Stimulated activated CD4-positive, alpha-beta T cell treated with anti-CD3 and anti-CD28 coated beads, Interleukin-12 subunit alpha, Interleukin-12 subunit beta, amount 100 ng/mL, for 4 hours (primary cell): ENCODE data around the gene TMEM233.

ENCODE experiments used
- DNase-seq: peaks from one replicate; pipeline ENCODE4 v3.0.0-alpha.2; 2020

TMEM233 gene

DNA sequence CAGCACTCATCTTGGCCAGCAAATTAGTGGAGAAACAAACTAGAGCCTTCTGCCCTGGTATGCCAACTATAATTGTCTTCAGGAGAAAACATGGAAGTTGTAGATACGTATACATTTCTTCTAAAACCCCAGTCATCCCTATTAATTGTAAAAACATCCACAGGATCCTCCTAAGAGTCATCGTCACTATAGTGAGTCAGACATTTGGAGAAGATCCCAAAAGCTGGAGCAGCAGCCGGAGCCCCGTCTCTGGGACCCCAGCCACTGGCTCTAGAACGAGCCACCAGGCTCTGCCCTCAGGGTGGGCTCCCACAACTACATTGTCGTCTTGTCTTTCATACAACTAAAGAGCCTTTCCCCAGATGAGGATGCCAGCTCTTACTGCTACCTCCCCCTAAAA is 89.8 kb downstream of the TMEM233 start:
- no peak for DNase-seq

DNA sequence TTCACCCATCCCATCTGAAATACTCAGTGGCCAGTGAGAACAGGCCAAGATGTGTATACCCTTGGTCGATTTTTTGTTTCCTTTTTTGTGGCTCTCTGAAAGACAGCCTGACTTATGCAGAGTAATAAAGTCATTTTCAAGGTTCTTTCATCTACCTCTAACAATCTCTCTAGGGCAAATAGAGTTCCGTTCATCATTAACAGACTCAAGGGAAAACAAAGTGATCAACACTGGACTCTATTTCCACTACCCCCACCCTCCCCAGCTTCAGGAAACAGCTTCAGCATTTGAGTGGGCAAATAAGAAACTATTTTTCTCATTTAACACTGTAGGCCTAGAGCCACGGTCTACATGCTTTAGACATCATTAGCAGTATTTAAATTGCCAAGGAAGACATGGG is 90.2 kb downstream of the TMEM233 start:
- DNase-seq: no peak

DNA sequence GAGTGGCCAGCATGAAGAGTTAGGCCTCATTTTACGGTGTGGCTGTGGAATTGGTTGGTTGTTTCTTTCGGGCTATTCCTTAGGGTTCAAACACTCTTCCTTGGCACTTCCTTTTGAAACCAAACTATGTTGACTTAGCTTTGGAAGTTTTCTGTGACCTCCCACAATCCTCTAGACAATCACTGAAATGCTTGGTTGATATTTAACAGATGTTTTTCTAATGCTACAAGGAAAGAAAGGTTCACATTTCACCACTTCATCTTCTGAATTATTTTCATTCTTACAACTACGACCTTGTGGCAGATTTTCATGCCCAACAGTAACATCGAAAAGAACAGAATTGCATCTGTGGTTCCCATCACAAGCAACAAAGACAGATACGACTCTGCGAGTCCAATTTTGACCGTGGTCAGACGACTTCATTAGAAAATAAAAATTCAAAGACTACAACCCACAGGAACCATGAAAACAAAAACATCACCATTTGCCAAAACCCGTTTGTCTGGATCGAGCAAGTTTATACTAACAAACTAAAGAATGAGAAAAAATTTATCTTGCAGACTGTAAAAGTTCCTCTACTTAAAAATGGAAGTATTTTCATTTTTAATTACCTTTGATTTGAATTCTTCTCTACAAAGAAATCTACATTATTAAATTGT is 91.3 kb downstream of the TMEM233 start:
- DNase-seq: no peak

DNA sequence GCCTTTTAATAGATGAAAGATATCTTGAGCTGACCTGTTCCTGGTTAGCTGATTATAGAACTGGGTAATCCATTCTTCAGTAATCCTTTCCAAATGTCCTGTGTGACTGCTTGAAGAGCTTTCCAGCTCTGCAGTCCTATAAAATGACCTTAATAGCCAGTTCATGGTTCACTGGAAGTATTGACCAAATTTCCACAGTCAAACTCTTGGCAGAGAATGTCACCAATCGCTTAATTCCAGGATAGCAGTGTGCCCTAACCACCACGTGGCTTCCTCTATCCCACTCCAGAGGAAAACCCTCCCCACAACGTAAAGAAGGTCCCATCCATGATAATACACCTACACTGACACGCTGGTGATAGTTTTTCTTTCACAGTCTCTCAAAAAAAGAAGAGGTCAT is 91.8 kb downstream of the TMEM233 start:
- DNase-seq: no peak

DNA sequence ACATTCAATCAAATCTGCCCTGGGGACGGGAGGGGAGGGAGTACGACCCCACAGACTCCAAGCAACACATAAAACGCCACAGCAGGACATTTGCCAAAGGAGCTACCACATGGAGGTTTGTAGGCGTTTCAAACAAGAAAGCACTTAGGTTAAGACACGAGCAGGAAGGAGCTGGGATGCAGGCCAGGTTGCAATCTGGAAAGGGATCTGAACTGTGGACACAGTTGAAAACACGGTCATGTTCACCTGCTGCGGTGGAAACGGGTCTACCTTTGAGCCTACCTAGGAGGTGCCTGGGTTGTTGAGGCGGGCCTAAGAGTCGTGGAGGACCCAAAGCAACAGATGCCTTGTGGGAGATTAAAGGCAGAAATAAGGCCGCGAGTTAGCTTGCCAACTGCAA is 92.8 kb downstream of the TMEM233 start:
- no peak for DNase-seq

DNA sequence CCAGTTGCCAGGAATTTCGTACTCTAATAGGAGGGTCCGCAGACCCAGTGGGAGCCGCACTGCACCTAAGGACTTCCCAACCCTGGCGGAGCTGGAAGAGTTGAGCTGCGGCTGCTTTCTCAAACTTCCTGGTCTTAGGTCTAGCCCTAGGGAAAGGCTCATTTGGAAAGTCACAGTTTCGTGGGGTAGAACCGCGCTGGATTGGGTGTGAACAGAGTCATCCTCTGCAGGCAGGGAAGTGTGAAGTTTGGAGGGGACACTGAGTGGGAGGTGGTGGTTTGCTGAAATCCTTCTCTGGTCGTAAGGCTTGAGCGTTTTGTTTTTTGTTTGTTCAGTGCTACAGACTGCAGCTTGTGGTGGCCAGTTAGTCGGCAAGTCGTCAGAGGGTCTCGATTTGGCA is 93.2 kb downstream of the TMEM233 start:
- no peak for DNase-seq

DNA sequence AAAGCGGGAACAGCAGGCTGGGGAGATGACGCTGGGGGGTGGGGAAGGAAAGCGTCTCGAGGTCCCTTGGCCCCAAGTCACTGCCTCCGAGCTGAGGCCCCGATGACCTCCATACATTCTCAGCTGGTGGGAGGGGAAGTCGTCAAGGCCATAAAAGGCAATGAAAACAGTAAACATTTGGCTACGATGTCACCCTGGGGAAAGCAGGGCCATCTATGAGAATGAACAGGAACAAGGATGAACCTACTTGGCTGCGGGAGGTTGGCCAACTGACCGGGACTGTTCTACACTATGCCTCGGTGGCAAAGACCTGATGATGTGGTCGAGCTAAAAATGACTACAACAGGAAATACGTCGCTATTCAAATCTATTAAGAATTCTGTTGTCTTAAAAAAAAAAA is 93.8 kb downstream of the TMEM233 start:
- DNase-seq: no peak

DNA sequence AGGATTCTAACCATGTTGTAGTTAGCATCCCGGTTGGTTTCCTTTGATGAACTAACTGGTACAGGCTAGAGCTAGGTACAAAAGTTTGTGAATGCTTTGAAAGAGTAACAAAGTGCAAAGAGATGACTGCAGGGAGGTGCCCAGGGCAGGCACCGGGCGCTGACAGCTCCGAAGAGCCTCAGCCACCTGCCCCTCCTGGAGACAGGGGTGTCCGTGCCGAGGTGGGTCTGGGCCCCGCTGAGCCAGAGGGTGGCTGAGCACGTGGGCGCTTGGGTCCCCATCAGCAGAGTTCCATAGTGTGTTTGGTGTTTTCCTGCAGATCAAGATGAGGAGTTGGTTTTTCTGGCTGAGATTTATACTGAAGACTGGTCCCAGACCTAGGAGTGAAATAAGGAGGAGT is 94.3 kb downstream of the TMEM233 start:
- DNase-seq: no peak

DNA sequence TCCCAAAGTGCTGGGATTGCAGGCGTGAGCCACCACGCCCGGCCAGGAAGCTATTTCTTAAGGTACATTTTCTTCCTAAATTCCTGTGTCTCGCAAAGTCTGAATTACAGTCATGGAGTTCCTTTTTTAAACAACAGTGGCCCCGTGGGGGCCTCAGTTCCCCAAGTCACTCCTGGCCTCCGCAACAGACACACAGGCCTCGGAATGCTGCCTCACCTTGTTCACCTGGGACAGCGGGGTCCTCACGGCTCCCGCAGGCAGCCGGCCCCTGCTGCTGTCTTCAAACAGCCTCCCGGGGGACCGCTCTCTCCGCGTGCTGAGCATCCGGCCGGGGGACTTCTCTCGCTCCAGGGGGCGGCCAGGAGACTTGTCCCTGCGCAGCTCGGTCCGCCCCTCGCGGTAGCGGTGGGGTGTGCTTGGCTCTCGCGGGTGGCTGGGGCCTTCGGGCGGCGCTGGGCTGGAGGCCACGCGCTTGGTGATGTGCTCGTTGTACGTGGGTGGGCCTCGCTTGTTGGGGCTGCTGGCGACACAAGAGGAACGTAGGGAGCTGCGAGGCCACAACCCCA is 96.4 kb downstream of the TMEM233 start:
- DNase-seq: no peak

DNA sequence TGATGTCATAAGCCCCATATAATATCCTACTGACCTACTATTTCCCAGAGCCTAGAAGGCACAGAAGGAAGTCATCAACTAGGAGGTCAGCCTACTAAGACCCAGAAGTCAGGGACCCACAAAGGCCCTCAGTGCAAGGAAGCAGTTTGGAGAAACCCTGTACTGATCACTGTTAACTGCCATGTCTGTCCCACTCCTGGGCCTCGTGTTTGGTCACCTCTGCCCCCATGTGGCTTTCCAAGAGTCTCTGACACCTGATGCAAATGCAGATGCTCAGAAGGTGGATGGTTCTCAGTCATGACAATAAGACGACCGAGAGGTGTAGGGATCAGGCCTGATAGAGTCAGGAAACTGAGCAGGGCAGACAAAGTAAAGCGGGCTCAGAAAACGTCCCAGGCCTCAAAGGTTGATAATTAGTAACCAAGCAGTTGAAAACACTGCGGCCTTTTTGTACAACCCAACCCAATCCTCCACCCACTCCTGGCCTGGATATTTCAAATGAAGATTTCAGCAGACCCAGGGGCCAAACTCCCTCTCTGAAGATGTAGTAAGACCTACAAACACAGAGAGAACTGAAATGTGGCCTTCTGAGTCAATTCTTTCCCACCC is 97.7 kb downstream of the TMEM233 start:
- DNase-seq: no peak

DNA sequence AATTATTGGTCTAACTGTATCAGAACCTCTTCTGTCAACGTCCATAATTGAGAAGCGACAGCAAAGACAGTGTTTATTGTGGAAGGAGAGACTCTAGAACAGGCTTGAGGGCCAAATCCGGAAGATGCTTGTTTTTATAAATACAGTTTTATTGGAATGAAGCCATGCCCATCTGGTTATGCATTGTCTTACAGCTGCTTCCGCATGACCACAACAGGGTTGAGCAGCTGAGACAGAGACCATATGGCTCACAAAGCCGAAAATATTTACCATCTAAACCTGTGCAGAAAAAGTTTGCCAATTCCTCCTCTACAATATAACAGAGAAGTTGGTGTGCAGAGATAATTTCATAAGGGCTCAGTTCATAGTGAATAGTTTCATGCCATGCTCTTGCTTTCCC is 98.8 kb downstream of the TMEM233 start:
- no peak for DNase-seq
